NCI-H1048 (cell line): ENCODE results near the gene ALK.
"Not testable (repeated sequence)": the region's sequence is repeated elsewhere in the genome, so short reads cannot be mapped to it uniquely, and the experiment has no call there.

Experiments
- DNase-seq: peaks from one replicate; lab custom pipeline; 2025; lab: John Stamatoyannopoulos, UW

ALK gene

GRCh38 chr2:29273685-29274611 is 647.4 kb downstream of the ALK start:
- no peak for DNase-seq

GRCh38 chr2:29273004-29273684 is 648.2 kb downstream of the ALK start:
- no peak for DNase-seq

GRCh38 chr2:29272311-29272710 is 649.1 kb downstream of the ALK start:
- DNase-seq = no peak

GRCh38 chr2:29270701-29271121 is 650.7 kb downstream of the ALK start:
- no peak for DNase-seq

- DNase-seq = no peak
Measured at GRCh38 chr2:29269765-29270109, 651.6 kb downstream of the ALK start.

- DNase-seq = no peak
Measured at GRCh38 chr2:29269095-29269764, 652.2 kb downstream of the ALK start.

- DNase-seq = no peak
Measured at GRCh38 chr2:29267720-29268119, 653.7 kb downstream of the ALK start.

- DNase-seq = no peak
Measured at GRCh38 chr2:29263886-29264285, 657.5 kb downstream of the ALK start.

GRCh38 chr2:29262681-29263260 is 658.6 kb downstream of the ALK start:
- no peak for DNase-seq

GRCh38 chr2:29261003-29261402 is 660.4 kb downstream of the ALK start:
- DNase-seq = no peak

GRCh38 chr2:29260142-29260772 is 661.1 kb downstream of the ALK start:
- no peak for DNase-seq

GRCh38 chr2:29259221-29259620 is 662.2 kb downstream of the ALK start:
- DNase-seq = no peak

- no peak for DNase-seq
Measured at GRCh38 chr2:29255004-29255403, 666.4 kb downstream of the ALK start.

GRCh38 chr2:29253495-29254275 is 667.7 kb downstream of the ALK start:
- DNase-seq = not testable (repeated sequence)

- no peak for DNase-seq
Measured at GRCh38 chr2:29253026-29253425, 668.4 kb downstream of the ALK start.

- no peak for DNase-seq
Measured at GRCh38 chr2:29251406-29251805, 670.0 kb downstream of the ALK start.

- no peak for DNase-seq
Measured at GRCh38 chr2:29250977-29251376, 670.4 kb downstream of the ALK start.

GRCh38 chr2:29249666-29250253 is 671.6 kb downstream of the ALK start:
- no peak for DNase-seq

GRCh38 chr2:29247336-29247914 is 674.0 kb downstream of the ALK start:
- no peak for DNase-seq
